HG02642 (cell line): ENCODE results near the gene GCLM.
"Not testable (repeated sequence)": the region's sequence is repeated elsewhere in the genome, so short reads cannot be mapped to it uniquely, and the experiment has no call there.

Experiments
- ATAC-seq: cut with Tn5 transposase; IDR thresholded peaks from one replicate; pipeline ENCODE4 v1.9.1; 2021; ENCODE audit warnings: mild to moderate bottlenecking; ENCODE audit not compliant: unreplicated experiment, poor library complexity

Gene GCLM

DNA sequence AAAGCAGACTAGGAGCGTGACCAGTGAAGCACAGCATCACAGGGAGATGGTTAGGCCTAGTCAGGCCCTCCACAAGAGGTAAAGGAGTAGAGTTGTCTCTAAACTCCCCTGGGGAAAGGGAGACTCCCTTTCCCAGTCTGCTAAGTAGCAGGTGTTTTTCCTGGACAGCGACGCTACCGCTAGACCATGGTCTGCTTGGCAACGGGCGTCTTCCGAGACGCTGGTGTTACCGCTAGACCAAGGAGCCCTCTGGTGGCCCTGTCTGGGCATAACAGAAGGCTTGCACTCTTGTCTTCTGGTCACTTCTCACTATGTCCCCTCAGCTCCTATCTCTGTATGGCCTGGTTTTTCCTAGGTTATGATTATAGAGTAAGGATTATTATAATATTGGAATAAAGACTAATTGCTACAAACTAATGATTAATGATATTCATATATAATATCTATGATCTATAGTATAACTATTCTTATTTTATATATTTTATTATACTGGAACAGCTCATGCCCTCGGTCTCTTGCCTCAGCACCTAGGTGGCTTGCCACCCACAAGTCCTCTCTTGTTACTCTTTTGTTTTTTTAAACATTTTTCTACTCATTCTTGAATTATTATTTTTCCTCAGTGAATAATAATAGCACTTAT, 58.4 kb downstream of the GCLM start:
- not testable (repeated sequence) for ATAC-seq

DNA sequence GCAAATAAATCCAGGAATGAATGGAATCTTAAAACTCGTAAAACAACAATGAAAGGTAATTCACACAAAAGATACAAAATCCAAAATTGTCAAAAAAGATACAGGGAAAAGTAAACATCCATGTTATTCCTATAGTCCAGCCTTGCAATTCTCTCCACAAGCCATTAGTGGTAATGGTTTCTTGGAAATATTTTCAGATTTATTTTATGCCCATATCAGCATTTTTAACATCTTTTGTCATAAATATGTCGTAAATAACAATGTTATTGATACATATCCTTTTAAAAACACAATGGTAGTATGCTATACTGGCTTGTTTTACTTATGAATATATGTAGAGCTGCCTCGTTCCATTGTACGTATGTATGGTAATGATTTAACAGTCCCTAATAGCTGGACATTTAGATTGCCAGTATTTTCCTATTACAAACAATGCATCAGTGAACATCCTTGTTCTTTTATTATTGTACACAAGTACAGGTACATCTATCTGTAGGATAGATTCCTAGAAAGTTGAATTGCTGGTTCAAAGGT, 60.8 kb downstream of the GCLM start:
- no peak for ATAC-seq

DNA sequence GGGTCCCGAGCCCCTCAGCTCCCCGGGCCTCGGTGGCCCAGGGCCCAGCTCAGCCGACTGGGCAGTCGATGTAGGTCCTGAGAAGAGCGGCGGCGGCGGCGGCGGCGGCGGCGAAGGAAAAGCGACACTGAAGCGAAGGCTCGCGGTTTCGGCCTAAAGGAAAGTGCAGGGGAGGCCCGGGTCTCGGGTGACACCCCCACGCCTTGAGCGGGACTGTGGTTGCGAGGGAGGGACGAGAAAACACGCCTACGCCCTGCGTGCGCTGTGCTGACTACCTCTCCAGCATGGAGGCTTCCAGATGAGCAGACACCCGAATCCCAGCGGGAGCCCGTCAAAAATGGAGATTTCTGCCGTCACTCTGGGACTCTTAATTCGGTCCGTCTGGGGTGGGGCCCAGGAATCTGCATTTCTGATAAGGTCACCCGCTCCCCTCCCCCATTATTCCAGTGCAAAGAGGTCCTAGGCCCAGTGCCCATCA, 61.4 kb downstream of the GCLM start:
- peak; percentile 25 for ATAC-seq

DNA sequence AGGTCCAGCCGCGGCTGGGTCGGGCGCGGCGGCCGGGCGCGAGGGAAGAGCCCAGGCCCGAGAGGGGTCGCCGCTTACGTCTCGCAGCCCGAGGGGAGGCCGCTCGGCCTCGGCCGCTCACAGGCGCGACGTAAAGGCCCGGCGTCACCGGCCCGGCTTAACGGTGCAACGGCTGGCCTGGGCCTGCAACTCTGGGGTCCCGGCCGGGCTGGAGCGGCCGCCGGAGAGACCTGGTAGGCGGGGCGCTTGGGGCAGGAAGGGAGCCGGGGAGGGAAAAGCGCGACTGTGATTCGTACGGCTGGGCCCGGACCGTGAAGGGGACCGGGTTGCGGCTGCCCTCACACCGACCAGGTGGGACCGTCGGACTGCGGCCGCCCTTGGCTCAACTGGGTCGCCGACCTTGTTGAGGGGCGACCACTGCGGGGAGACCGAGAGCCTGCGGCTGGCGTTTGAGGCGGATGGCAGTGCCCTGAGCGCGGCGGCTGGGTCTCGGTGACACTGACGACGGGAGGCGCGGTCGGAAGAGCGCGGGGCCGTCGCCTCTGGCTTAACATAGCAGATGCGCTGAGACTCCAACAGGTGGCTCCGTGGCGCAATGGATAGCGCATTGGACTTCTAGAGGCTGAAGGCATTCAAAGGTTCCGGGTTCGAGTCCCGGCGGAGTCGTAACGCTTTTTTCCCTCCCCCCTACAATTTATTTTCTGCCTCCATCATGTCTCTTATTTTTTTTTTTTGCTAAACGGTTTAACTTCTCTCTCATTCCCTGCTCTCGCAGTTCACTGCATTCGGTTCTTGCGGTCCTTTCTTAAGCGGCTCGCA, 62.0 kb downstream of the GCLM start:
- peak; percentile 72 for ATAC-seq

DNA sequence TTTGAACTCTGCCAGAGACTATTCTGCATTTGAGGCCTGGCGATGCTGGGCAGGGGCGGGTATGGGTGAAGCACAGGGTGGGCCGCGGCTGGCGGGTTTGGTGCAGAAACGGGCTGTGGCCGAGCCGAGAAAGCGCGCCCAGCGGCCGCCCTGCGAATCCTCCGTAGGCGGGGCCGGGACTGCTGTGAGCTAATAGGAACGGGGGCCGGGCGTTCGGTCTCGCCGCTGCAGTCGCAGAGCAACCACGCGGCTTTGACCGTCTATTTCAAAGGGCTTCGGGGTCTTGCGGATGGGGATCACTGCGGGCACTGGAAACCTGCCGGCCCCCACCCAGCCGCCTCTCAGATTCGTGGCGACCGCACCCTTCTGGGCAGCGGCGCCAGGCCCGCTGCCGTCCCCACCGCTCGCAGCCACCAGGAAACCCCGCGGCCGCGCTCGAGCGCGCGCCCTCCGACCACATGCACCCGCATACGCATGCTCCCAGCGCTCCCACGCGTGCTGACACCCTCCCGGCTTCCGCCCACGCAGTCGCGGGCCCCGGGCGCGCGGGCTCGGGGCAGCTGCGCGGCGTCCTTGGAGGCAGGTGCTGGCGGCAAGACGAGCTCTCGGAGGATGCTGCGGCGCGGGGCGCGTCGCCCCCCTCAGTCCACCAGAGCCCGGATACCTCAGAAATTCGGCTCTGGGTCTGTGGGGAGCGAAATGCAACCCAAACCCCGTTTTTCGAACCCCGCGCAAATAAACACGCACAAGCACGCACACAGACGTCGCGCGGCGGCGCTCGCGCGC, 62.8 kb downstream of the GCLM start:
- peak; percentile 60 for ATAC-seq

DNA sequence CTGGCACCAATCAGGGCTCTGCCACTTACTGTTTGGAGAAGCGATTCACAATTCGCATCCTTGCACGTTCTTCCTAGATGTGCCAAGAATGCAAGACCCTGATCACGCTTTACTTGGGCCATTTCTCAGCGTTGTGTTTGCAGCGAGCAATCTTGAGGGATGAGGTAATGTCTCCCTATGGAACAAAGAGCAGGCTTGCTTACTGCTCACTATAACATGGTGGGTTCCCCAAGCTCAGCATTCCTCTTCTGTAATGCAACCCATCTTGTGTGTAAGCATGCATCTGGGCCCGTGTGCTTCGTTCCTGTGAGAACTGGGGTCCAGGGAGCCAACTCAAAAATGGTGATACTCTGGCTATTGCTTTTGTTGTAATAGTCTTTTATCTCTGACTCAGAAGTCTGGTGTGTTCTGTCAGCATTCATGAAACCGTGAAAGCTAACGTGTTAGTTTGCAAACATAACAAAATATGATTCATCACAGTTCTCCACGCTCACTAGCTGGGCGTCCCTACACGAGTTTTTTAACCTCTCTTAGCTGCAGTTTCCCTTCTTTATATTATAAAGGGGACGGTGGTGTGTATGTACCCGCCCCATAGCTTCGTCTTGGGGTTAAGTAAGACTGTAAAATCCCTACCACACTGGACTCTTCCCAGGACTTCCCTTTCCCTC, 63.6 kb downstream of the GCLM start:
- peak; percentile 5 for ATAC-seq

DNA sequence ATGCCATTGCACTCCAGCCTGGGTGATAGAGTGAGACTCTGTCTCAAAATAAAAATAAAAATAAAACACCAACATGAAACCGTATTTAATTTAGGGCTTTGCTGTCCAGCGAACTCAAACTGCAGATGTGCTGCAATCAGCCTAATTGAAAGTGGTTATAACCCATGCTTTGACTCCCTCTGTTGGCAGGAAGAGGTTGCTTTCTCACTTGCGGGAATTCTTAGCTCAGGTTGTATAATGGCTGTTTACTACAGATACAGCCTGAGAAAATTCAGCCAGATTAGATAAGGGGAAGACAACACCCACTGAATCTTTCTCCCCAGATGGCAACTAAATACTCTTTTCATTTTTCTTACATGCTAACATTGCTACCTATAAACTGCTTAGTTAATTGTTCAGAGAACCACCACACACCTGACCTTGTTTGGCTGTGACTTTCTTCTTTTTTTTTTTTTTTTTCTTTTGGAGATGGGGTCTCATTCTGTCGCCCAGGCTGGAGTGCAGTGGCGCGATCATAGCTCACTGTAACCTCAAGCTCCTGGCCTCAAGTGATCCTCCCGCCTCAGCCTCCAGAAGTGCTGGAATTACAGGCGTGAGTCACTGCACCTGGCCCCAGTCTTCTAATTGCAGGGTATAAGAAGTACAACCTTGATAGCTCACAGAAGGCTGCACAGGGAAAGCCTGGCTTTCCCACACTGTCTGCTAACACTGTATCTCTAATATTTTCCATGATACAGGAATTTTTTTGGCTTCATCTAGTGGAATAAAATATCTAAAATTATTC, 64.8 kb downstream of the GCLM start:
- no peak for ATAC-seq

DNA sequence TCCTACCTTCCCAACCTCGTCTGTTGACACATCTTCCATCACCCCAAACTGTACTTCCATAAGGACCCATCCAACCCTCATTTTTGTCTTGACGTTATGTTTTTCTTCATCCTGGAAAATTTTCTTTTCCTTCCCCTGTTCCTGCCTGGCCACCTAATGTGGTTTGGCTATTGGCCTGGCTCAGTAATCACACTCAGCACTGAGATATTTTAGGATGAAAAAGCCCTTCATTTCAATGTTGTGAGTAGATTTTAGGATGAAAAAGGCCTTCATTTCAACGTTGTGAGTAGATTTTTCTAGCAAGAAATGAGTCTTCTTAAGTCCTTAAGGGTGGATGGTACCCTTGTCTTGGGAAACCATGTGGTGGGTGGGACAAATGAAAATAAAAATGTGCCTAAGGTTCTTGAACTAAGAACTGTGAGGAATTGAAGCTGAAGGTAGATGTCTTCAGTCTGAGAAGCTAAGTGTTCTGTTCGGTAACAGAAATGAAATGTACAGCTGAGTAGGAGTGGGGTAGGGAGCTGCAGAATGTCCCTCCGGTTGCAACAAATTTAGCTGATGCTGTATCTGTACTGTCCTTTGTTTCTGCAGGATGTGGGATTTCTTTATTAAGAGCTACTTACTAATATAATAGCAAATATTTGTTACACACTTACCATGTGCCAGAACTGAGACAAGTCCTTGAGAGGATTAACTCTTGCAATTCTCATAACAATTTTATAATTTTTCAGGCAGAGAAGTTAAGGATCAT, 66.3 kb downstream of the GCLM start:
- no peak for ATAC-seq

DNA sequence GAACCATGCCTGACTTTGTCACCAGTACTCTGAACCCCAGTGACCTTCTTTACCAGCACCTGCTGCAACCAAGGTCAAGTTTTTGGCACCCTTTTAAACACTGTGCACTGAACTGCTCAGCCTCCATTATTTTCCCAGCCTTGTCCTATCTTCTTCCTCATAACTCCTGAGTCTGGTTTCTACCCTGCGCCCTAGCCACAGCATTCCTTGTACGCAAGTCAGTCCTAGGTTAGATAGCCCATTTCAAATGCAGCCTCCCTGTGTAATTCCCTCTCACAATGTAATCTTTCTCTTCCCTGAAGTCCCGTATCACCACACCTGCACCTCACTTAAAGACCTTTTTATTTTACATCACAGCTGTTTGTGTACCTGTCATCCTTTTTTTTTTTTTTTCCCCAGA, 67.5 kb downstream of the GCLM start:
- ATAC-seq = no peak

DNA sequence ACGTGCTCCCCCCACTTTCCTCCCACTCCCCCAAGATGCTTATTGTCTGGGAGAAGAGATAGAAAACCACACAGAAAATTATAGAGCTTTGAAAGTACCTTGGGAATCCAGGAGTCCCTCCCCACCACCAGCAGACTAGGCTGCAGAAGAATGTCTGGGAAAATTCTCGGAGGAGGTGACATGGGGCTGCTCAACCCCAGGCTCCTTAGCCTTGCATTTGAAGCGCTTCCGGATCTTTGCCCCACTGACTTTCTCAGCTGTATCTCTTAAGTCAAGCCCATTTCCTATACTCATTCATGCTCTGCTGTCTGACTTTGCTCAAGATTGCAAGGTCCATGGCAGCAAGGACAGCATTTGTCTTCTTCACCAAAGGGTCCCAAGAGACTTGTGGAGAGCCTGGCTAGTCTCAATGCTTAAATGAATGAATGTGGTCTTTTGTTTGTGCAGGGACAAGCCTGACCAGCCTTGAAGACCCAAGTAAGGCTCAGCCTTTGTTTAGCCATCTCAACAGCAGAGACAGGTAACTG, 68.2 kb downstream of the GCLM start:
- ATAC-seq = no peak

DNA sequence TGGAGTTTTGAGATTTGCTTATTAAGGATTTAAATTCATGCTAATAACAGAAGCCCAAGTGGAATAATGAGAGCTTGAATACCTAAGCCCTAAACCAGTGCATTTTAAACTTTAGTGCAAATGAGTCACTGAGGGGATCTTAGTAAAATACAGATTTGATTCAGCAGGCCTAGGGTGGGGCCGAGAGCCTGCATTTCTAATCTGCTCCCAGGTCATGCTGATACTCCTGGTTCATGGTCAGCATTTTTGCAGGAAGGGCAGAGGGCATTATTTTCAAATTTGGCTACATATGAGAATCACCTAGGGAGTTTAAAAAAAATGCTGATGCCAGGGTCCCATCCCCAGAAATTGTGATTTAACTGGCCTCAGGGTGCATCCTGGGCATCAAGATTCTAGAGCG, 69.5 kb downstream of the GCLM start:
- ATAC-seq = no peak

DNA sequence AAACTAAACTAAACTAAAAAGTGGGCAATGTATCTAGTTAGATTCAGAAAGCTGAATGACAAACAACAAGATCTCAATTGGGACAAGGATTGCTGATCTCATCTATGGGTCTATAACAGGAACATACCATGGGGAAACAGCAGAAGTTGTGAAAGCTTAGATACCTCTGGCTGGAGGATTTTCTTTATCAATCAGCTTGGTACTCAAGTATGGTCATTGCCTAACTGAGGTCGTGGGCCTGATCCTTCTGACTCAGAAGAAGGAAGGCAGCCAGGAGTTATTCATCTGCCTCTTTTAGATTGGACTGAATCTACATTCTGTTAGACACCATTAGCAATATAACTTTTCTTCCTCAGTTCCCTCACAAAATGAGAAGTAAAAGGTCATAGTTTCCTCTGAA, 69.9 kb downstream of the GCLM start:
- ATAC-seq = no peak

DNA sequence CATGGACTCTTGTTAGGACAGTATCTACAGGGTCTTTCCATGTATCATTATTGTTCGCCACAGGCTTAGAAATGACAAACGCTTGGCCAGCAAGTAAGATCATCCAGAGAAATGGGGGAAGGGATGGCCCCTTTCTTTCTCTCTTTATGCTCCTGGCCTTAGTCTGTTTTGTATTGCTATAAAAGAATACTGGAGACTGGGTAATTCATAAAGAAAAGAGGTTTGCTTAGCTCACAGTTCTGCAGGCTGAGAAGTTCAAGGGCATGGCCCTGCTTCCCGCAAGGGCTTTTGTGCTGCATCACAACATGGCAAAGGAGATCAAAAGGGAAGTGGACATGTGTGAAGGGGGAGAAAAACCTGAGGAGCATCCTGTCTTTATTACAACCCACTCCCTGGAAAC, 71.3 kb downstream of the GCLM start:
- ATAC-seq = no peak
